NCI-H1436 (cell line): Measurements from ENCODE around the gene PPM1A.

Experiments used
- DNase-seq: peaks from one replicate; lab custom pipeline; 2025; lab: John Stamatoyannopoulos, UW

Gene PPM1A

DNA sequence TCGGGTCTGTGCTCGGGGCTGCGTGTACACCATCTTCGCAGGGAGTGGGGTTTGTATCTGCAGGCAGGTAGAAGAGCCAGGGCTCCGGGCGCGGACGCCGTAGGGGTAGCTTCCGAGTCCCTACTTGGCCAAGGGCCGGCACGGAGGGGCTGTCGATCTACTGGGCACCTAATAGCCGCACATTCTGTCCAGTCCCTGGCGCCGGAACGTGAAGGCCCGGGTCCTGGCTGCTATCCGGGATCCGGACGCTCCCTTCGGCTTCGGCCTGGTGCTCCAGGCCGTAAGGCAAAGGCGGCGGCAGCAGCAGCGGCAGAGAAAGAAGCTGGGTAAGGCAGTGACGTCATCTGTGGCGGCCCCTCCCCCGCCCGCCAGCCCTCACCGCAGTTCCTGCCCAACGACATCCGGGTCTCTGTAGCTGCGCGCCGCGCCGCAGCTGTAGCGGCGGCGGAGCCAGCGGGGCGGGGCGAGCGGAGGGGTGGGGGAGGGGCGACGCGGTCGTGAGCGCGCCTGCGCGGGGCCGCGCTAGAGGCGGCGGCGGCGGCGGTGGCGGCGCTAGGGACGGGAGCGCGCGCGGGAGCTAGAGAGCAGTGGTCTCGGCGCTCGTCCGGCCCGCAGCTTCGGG is at the start of gene PPM1A:
PPM1A (plus strand) TSS at position 525 of the 622 bp plus-strand sequence. CDS start 33,483 bp downstream, outside the sequence.
- DNase-seq = peak; percentile 91

DNA sequence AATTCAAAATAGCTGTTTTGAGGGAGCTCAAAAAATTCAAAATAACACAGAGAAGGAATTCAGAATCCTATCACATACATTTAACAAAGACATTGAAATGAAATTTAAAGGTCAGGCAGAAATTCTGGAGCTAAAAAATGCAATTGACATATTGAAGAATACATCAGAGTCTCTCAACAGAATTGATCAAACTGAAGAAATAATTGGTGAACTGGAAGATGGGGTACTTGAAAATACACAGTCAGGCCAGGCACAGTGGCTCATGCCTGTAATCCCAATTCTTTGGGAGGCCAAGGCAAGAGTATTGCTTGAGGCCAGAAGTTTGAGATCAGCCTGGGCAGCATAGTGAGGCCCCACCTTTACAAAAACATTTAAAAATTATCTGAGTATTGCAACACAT is 49.7 kb upstream of the PPM1A start:
- DNase-seq = no peak

DNA sequence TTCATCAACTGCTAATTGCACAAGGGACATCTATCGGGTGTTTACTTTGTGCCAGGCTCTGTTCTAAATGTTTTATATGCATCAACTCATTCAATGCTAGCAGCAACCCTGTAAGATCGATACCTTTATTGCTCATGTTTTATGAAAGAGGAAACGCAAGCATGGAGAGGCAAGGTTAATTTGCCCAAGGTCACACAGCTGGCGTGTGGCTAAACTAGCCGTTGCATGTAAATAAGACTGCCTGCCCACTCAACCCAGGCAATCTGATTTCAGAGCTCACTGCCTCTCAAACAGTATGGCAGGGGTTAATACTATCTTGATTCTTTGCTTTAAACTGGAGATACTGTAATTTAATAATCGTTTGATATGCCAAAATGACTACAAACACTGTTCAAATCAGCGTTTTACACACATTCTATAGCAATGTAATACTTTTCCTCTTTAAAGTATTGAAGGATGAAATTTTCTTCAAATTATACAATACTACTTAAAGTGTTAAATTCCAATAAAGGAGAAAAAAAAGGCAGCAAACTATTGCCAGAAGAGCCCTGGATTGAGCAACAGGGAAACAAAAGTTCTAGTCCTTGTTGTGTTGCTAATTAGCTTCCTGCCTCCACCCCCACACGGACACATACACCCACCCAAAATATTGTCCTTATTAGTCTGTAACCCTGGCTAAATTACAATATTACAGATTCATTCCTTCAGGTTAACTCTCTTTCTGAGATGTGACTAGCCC is 44.7 kb upstream of the PPM1A start:
- no peak for DNase-seq

DNA sequence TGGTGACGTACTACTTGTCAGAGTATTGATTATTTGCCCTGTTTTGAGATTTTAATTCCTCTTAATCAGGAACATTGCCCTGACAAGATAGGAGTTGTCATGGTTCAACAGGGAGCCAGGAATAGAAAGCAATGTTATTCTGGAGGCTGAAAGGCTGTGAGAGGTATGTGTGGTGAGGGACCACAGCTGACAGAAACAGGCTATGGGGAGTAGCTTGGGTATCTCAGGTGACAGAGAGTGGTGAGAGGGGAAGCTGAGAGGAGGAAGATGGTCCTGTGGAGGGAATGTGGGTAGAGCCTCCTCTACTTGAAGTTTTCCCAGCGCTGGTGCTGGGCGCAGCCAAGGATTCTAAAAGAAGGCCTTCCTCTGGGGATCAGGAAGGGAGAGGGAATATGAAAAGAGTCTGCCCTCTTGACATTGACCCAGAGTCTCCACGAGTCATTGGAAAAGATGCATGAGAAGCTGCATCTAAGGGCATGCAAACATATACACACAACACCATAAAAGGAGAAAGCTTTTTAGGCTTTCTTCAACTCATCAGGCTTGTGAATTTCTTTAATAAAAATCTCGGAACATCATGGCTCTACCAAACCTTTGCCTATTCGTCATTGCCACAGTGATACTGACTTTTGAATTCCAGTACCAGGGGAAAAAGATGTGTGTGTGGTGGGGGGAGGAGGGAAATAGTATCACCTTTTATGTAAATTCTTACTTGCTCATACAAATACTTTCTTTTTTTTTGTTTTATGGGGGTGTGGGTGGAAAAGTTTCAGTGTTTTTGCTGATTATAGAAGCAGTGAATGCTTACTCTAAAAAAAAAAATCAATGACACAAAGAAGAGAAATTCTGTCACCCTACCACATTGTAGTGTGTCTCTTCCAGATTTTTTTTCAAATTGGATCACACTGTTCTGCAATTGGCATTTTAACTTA is 43.9 kb upstream of the PPM1A start:
- DNase-seq = no peak

DNA sequence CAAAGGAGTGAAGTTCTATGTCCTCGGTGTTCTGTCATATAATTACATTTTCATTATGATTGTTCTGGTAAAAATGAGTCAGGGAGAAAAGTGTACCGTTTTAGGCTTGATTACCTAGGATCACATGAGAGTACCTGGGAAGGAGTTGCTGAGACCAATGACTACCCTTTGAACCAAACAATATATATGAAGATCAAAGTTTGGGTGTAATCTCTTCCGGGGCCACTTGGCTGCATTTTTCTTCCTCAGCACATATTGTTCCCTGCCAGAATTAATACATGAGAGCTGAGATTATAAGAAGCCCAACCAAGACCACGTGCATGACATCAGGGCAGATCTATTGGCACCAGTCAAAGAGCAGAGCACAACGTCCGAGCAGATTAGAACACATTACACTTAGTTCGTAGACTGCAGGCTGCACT is 42.8 kb upstream of the PPM1A start:
- DNase-seq = no peak

DNA sequence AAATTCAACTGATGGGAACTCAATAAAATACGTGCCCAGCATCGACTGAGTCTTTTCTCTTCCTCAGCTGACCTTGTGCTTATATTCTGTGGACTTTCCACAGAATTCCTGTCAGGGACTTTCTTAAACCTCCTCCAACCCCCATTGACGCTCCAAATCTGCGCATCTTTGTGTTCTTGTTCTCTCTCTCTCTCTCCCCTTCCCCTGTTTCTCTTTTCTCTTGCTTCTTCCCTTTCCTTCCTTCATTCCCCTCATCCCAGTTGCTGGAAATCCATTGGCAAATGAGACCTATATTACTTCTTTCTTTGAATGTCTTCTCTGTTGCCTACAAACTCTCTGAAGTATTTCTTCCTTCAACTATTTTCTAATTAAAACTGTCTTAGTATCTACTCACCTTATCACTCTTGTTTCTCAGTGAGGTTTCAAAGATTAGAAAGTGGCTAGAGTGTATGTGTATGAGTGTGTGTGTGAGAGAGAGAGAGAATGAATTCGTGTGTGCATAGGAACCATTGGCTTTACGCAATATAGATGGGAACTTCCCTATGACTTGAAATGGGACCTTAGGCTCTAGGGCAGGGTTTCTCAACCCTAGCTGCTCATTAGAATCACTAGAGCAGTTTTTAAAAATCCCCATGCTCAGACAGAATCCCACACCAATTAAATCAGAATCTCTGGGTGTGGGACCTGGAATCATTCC is 42.0 kb upstream of the PPM1A start:
- no peak for DNase-seq

DNA sequence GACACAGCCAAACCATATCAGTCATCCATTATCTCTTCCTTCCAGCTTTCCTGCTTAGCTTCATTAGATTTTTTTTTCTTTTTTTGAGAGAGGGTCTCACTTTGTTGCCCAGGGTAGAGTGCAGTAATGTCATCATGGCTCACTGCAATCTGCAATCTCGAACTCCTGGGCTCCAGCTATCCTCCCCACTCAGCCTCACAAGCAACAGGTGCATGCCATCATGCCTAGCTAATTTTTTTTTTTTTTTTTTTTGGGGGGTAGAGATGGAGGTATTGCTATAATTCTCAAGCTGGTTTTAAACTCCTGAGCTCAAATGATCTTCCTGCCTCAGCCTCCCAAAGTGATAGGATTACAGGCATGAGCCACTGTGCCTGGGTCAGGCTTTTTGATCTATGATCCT is 38.3 kb upstream of the PPM1A start:
- DNase-seq = no peak

DNA sequence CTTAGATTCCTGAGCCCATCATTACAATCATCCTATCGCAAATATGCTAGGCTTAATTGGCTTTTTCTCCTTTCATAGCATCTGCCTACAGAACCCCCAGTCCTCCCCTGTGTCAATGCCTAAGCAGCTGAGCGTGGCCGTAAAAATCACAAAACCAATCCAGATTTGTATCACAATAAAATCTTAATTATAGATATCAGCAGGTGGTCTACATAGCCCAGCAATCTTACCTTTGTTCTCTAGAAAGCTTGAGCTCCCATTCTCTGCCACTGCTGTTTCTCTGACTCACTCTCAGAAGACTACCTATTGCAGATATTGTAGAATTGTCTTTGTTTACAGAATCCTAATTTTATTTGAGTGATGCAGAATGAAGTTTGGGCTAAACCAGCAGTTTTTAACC is 37.9 kb upstream of the PPM1A start:
- DNase-seq = peak; percentile 3

DNA sequence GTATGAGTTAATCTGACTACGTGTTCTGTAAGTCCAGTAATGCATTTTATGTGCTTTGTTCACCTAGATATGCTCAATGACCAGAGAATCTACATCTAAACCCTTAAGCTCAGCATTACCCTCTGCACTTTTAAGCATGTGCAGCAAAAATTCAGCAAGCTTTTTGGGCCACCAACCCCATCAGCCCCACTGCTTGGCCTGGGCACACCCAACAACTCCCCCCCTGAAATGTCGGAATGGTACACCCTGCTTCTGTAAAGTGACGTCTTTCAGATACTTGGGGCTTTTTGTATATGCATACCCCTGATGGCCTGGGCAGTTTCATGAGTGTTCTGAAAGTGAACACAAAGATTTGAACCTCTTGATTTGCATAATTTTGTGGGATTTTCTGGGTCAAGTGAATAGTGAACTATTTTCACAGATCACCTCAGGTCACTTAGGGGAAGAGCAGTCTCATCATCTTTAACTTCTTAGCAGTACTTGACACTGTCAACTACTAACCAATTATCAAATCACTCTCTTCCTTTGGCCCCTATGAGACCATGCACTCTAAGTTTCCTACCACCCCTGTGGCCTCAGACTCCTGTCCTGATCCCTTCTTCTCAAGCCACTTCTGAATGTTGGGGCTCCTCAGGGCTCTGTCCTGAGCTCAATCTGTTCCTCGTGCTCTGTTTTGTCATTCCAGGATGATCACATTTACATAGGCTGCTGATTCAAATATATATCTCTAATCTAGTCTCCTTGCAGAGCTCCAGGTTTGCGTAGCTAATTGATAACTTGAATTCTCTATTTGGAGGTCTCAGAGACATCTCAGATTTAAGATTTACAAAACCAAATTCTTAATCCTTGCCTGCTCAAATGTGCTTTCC is 36.3 kb upstream of the PPM1A start:
- DNase-seq = no peak

DNA sequence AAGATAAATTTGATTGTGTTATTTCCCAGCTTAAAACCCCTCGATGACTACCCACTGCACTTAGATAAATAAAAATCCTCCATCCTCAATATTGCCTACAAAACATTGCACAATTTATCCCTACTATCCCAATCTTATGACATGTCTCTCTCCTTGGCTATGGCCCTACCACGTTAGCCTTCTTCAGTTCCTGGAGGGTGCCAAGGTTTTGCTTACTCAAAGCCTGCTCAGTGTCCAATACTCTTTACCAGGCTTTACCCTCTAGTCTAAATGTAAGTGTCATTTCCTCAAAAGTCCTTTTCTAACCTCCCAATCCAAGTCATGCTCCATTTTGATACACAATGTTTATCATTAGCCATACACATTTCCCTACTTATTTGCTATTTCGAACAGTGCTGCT is 35.0 kb upstream of the PPM1A start:
- no peak for DNase-seq

DNA sequence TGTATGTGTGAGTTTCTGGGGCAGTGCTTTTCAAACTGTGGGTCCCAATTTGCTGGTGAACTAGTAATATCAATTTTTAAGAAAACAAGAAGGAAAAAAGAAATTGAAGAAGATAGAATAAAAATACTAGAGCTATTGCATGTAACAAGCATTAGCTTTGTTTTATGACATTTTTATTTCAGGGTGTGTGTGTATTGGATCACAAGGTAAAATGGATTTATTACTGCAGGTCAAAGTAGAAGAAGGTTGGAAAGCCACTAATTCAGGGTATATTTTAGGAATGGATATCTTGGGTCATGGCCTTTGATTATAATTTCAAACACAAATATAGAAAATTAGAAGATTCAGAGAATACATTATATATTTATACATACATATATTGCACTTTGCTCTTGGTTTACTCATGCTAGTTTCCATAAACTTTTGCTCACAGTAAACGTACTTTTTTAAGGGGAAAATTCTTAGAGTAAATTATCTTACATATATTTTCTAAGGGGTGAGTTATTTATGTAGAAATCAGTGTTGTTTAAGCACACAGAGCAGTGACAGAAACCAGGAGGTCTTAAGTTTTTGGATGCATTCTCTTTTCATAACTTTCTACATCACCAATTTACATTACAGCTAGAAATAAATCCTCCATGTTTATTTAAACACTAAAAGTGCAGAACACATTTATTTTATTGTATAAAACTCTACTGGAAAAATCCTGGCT is 34.5 kb upstream of the PPM1A start:
- DNase-seq = no peak

DNA sequence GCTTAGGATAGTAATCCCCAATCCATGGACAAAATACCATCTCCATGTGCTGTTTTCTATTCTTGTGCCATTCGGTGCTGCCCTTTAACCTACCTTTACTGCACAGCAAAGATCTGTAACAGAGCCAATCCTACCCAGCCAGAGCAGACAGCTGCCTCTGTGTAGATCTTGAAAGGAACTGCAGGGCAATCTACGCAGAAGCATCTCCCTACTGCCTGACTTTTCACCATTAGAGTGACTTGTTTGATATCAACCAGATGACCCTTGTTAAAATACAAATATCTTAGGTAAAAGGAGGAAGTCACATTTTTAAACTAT is 33.9 kb upstream of the PPM1A start:
- no peak for DNase-seq

DNA sequence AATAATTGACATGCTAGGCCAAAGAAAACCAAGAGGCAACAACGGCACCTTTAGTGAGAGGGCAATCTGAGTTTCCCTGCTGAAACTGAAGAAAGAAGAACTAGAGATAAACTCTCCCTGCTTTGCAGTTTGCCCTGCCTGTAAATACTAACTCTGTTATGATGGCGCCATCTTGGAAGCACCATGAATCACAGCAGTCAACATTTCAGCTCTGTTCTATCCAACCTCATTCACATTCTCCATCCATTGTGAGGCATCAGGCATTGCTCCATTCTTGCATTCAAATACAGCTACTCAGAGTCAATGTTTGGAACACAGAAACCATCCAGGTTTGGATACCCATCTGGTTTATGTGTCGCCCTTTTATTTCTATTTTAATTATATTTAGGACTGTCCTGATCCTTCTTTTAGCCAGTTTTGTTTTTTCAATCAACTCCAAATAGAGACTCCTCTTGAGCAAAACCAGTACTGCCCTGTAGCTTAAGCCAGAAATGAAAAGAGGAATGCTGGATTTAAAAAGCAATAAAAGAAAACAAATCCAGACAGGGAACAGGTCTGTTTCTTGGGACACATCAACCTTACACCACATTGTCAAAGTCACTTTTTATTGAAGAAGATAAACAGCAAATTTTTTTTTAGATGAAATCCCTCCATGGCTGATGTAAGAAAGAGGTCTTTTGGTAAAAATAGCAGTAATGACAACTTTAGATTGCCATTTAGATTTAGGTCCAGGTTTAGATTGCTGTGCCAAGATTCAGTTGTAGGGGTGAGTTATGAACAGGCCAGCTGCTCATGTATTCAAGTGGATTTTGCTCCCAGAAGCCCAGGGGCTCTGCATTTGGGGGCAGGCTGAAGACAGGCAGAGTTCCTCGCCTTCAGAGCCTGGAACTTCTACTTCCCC is 33.3 kb upstream of the PPM1A start:
- no peak for DNase-seq

DNA sequence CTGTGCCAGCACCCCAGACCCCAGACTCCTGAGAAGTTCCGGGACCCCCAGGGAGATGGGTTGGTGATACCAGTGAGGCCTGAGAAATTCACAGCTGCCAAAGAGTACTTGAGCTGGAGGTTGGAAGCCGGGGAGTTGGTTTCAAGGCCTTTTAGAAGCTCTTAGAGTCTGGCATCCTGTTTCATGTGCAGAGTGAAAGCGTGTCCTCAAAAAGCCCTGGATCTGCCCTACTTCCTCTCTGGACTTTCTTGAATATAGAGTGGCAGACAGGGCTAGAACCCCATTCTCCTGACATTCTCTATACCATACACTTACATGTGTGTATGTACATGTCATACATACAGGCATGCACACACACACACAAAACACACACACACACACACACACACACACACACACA is 31.3 kb upstream of the PPM1A start:
- DNase-seq = no peak

DNA sequence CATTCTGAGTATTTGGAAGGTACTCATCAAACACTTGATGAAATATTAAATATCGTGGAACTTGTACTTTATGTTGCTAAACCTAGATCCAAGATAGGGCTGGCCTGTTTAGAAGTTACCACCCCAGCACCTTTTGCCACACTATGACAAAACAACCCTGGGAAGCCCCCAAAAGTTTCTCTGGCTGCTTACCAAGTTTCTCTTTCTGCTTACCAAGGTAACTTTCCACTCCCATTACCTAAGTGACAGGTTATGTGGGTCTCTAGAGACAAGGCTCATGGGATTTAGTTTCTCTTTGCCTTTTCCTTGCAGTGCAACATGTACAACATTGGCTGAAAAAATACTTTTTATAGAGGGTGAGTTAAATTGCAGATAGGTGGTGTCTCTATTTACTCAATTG is 28.9 kb upstream of the PPM1A start:
- DNase-seq = no peak

DNA sequence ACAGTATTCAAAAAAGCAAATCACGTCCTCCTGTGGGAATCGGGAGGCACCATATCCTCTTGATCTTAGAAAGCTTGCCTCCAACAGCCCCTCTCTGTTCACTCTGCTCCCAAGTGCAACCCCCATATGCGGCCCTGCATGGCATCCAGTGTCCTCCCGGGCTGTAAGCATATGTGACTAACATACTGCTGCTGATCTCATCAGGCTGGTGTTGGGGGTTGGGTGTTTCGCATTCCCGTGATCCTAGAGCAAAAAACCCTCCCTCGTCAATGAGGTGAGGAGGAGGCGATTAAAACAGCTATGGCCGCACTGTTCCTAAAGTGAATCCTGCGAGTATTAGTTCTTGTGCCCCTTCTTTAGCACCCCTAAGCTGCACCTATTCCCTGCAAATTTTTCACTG is 28.1 kb upstream of the PPM1A start:
- no peak for DNase-seq

DNA sequence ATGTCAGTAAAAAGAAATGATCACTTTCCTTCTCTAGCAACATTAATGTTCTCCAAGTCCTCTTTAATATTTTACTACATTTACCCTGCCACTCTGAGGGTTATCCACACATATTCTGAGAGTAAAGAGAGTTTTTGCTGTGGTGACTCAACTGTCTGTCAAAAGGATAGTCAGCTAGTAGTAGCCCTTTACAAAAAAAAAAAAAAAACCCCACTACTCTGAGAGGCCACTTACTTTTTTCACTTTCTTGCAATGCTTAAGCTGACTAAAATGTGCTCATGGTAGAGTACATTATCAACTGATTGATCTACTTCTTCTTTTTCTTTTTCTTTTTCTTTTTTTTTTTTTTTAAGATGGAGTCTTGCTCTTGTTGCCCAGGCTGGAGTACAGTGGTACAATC is 27.6 kb upstream of the PPM1A start:
- no peak for DNase-seq

DNA sequence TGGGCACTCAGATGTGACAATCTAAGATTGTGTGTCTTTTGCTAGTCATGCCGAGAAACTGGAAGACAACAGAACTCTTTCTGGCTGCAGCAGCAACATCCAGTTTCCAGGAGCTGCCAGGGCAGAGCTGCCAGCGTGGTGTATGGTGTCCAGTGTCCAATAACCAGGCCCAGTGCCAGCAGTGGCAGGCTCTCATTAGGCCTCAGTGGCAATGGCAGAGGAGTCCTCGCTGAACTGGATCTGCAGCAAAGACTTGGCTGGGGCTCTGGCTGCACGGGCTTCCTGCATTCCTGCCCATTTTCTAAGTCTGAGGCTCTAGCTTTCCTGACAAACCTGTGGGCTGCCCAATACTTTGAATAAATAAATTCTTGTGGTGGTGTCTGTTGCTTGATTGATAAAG is 26.2 kb upstream of the PPM1A start:
- DNase-seq = no peak

DNA sequence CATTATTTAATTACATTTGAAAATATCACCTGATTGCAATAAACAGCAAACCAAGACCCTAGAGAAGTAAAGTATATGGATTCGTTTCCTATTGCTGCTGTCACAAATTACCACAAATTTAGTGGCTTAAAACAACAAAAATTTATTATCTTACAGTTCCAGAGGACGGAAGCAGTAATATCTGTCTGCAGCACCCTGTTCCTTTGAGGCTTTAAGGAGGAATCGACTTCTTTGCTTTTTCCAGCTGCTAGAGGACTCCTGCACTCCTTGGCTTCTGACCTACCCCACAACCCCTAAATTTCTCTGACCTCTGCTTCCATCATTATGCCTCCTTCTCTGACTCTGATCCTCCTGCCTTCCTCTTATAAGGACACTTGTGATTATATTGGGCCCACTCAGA is 23.8 kb upstream of the PPM1A start:
- no peak for DNase-seq

DNA sequence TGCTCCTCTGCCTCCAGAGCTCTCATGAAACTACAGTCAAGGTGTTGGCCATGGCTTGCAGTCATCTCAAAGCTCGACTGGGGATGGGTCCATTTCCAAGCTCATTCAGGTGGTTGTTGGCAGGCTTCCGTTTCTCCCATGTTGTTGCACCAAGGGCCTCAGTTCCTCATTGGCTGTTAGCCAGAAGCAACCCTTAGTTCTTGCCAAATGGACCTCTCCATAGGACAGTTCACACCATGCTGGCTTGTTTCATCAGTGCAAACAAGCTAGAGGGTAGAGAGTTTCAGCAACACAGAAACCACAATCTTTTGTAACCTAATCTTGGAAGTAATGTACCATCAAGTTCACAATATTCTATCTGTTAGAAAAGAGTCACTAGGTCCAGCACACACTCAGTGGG is 22.7 kb upstream of the PPM1A start:
- DNase-seq = no peak
